IMR-90 (cell line): ENCODE data around the gene PMM2. TPM values are rescaled to one million over a fixed set of nuclear protein-coding genes. Genes with fewer than 3 reads are reported as not detected.

Experiments
- ATAC-seq: fragments of 200-7000 bp; cut with Tn5 transposase; 2 replicates; pipeline ENCODE4 v1.9.1; 2020; ENCODE audit warnings: low read depth, mild to moderate bottlenecking, moderate library complexity
- BruUV-seq: library from RNA; stranded (reverse); fragments of 400-500 nt; replicated peaks from 2 replicates; lab custom pipeline; 2021; lab: Mats Ljungman, UMichigan
- CTCF ChIA-PET: fragments of 300-600 bp; formaldehyde crosslinking; extraction: SDS; loops from one replicate; lab custom pipeline; 2021; ENCODE audit warnings: antibody characterized with exemption; lab: Yijun Ruan, JAX
- POLR2A ChIA-PET: fragments of 300-600 bp; sonication (Branson Sonifier 250); formaldehyde crosslinking; loops from one replicate; lab custom pipeline; 2022; ENCODE audit warnings: antibody characterized with exemption; ENCODE audit not compliant: unreplicated experiment; lab: Charles Lee
- DNase-seq: peaks from one replicate; pipeline ENCODE4 v3.0.0; 2013
- H2AFZ ChIP-seq: replicated peaks from 2 replicates; pipeline ENCODE3; 2013; ENCODE audit warnings: low read length, mild to moderate bottlenecking; ENCODE audit not compliant: poor library complexity
- H2AK5ac ChIP-seq: 2 replicates; pipeline ENCODE4 v1.6.1; 2013; ENCODE audit warnings: low read depth, low read length, inconsistent platforms
- H2AK9ac ChIP-seq: replicated peaks from 2 replicates; pipeline ENCODE3; 2013; ENCODE audit warnings: mild to moderate bottlenecking, low read depth, low read length, moderate library complexity; ENCODE audit not compliant: poor library complexity
- H2BK120ac ChIP-seq: 2 replicates; pipeline ENCODE4 v1.6.1; 2013; ENCODE audit warnings: low read depth, low read length, inconsistent platforms
- H2BK15ac ChIP-seq: 3 replicates; pipeline ENCODE4 v1.6.1; 2013; ENCODE audit warnings: low read depth, low read length, inconsistent platforms
- H2BK20ac ChIP-seq: 2 replicates; pipeline ENCODE4 v1.6.1; 2013; ENCODE audit warnings: low read depth, mild to moderate bottlenecking, inconsistent platforms, low read length, moderate library complexity
- H2BK5ac ChIP-seq: 2 replicates; pipeline ENCODE4 v1.6.1; 2013; ENCODE audit warnings: mild to moderate bottlenecking, low read depth, low read length, inconsistent platforms; ENCODE audit not compliant: poor library complexity, severe bottlenecking
- H3K14ac ChIP-seq: replicated peaks from 2 replicates; pipeline ENCODE4 v1.6.1; 2013; ENCODE audit warnings: low read depth, low read length, inconsistent platforms
- H3K18ac ChIP-seq: 2 replicates; pipeline ENCODE4 v1.6.1; 2013; ENCODE audit warnings: low read depth, low read length, control low read depth
- H3K23ac ChIP-seq: 2 replicates; pipeline ENCODE4 v1.6.1; 2013; ENCODE audit warnings: low read depth, low read length, inconsistent platforms
- H3K27ac ChIP-seq: 2 replicates; pipeline ENCODE4 v1.5.1; 2013; ENCODE audit warnings: mild to moderate bottlenecking, control low read depth, low read length; ENCODE audit not compliant: insufficient read depth
- H3K27me3 ChIP-seq: 2 replicates; pipeline ENCODE4 v1.6.1; 2013; ENCODE audit warnings: low read length; ENCODE audit not compliant: control insufficient read depth, insufficient read depth
- H3K36me3 ChIP-seq: 2 replicates; pipeline ENCODE4 v1.6.1; 2013; ENCODE audit warnings: low read length, mixed read lengths; ENCODE audit not compliant: control insufficient read depth, insufficient read depth
- H3K4ac ChIP-seq: 2 replicates; pipeline ENCODE4 v1.6.1; 2013; ENCODE audit warnings: low read depth, low read length, inconsistent platforms
- H3K4me1 ChIP-seq: 2 replicates; pipeline ENCODE4 v1.6.1; 2013; ENCODE audit warnings: low read length, mixed read lengths; ENCODE audit not compliant: control insufficient read depth, insufficient read depth
- H3K4me2 ChIP-seq: 2 replicates; pipeline ENCODE4 v1.6.1; 2013; ENCODE audit warnings: low read depth, mild to moderate bottlenecking, control low read depth, low read length, moderate library complexity
- H3K4me3 ChIP-seq: 2 replicates; pipeline ENCODE4 v1.5.1; 2013; ENCODE audit warnings: low read depth, mild to moderate bottlenecking, control low read depth, low read length, moderate library complexity; ENCODE audit not compliant: insufficient read depth
- H3K56ac ChIP-seq: 2 replicates; pipeline ENCODE4 v1.6.1; 2013; ENCODE audit warnings: low read length, inconsistent platforms; ENCODE audit not compliant: insufficient read depth; ENCODE audit errors: extremely low read depth
- H3K79me1 ChIP-seq, 2 experiments: 2 replicates each; pipeline ENCODE4 v1.6.1; 2013; ENCODE audit warnings: low read length in 2 of 2, inconsistent platforms in 1 of 2, low read depth in 1 of 2
- H3K9ac ChIP-seq: 2 replicates; pipeline ENCODE4 v1.6.1; 2013; ENCODE audit warnings: low read depth, low read length, control low read depth
- H3K9me1 ChIP-seq: 2 replicates; pipeline ENCODE4 v1.6.1; 2013; ENCODE audit warnings: low read length, inconsistent platforms; ENCODE audit not compliant: insufficient read depth
- H3K9me3 ChIP-seq: 2 replicates; pipeline ENCODE4 v1.6.1; 2013; ENCODE audit warnings: low read length; ENCODE audit not compliant: control insufficient read depth, insufficient read depth
- H4K20me1 ChIP-seq: 2 replicates; pipeline ENCODE4 v1.6.1; 2013; ENCODE audit warnings: low read length, inconsistent platforms; ENCODE audit not compliant: insufficient read depth
- H4K5ac ChIP-seq: 2 replicates; pipeline ENCODE4 v1.6.1; 2013; ENCODE audit warnings: mild to moderate bottlenecking, low read depth, low read length, control low read depth
- H4K8ac ChIP-seq, 2 experiments: 2 replicates each; pipeline ENCODE4 v1.6.1; 2013; ENCODE audit warnings: low read depth in 2 of 2, low read length in 2 of 2, control low read depth in 1 of 2, inconsistent platforms in 1 of 2
- H4K91ac ChIP-seq: 2 replicates; pipeline ENCODE4 v1.6.1; 2013; ENCODE audit warnings: low read depth, low read length, inconsistent platforms; ENCODE audit not compliant: insufficient read depth
- CEBPB ChIP-seq: IDR thresholded peaks from 2 replicates; pipeline ENCODE4 v1.6.1; 2012; ENCODE audit warnings: low read depth, low read length, improper control_type of control experiment
- CTCF ChIP-seq: conservative IDR thresholded peaks from 2 replicates; pipeline ENCODE4 v1.5.1; 2012; ENCODE audit warnings: mild to moderate bottlenecking, low read depth, low read length, improper control_type of control experiment
- FOS ChIP-seq: fragments of 150-350 bp; IDR thresholded peaks from 2 replicates; pipeline ENCODE4 v1.6.1; 2016; ENCODE audit warnings: low read depth, low read length
- MAZ ChIP-seq: IDR thresholded peaks from 2 replicates; pipeline ENCODE4 v1.6.1; 2012; ENCODE audit warnings: low read depth, mild to moderate bottlenecking, low read length, improper control_type of control experiment, moderate library complexity, borderline replicate concordance
- NFE2L2 ChIP-seq: fragments of 150-350 bp; IDR thresholded peaks from 2 replicates; pipeline ENCODE4 v1.6.1; 2016; ENCODE audit warnings: low read depth, mild to moderate bottlenecking, low read length
- RAD21 ChIP-seq: IDR thresholded peaks from 2 replicates; pipeline ENCODE4 v1.6.1; 2012; ENCODE audit warnings: low read length, improper control_type of control experiment
- RCOR1 ChIP-seq: IDR thresholded peaks from 2 replicates; pipeline ENCODE4 v1.6.1; 2012; ENCODE audit warnings: mild to moderate bottlenecking, low read length, improper control_type of control experiment; ENCODE audit not compliant: insufficient replicate concordance
- RFX5 ChIP-seq: IDR thresholded peaks from 2 replicates; pipeline ENCODE4 v1.8.0; 2012; ENCODE audit warnings: low read depth, mild to moderate bottlenecking, low read length, moderate library complexity
- SMC3 ChIP-seq: fragments of 150-350 bp; IDR thresholded peaks from 2 replicates; pipeline ENCODE4 v1.6.1; 2016; ENCODE audit warnings: low read depth, mild to moderate bottlenecking, antibody characterized with exemption, low read length, moderate library complexity
- USF2 ChIP-seq: fragments of 150-350 bp; IDR thresholded peaks from 2 replicates; pipeline ENCODE4 v1.6.1; 2017; ENCODE audit warnings: mild to moderate bottlenecking, antibody characterized with exemption, low read length, low read depth
- WGBS, 2 experiments: methylation state at CpG; one replicate each; pipeline versions ENCODE4 v1.1.5 to v1.1.7; 2013; ENCODE audit warnings: missing lambda C conversion rate in 2 of 2; ENCODE audit not compliant: insufficient read length in 1 of 2; ENCODE audit errors: extremely low coverage in 2 of 2; 5-methylcytosine and 5-hydroxymethylcytosine counted together
- dilution Hi-C: fragments of 300-500 bp; cut with HindIII; formaldehyde crosslinking; loops from one replicate; pipeline ENCODE4 v1.14.3; 2018; ENCODE audit warnings: low sequenced_read_pairs; ENCODE audit not compliant: unreplicated experiment
- in situ Hi-C: fragments of 300-500 bp; cut with MboI; formaldehyde crosslinking; loops from 3 replicates; pipeline ENCODE4 v1.14.3; 2019; ENCODE audit warnings: low sequenced_read_pairs, inconsistent platforms, mixed read lengths
- intact Hi-C: fragments of 100-400 bp; cut with micrococcal nuclease; formaldehyde crosslinking; loops from 2 replicates; pipeline ENCODE4 v1.10.0; 2022
- polyA plus RNA-seq, 3 experiments: library from polyadenylated mRNA; depleted of rRNA; stranded (reverse); fragments of >200 nt; gene quantifications; 2 replicates each; pipeline ENCODE4 v1.2.3, GENCODE V29; 2012; ENCODE audit warnings: low replicate concordance in 1 of 3
- total RNA-seq: library from RNA; depleted of rRNA; stranded (reverse); fragments of >200 nt; gene quantifications from 2 replicates; pipeline ENCODE4 v1.2.3, GENCODE V29; 2012

PMM2 gene
- total and polyA plus RNA-seq, 2 of the 4 experiments (the other 2 are of a cell fraction): 25.8 to 38.9 TPM

- Histone ChIP-seq H2AK5ac (no peak overlapping the region), H3K14ac (no peak overlapping the region), H4K20me1 (peaks cover 60% of the 10 kb centered on the region), H3K27me3 (no peaks in the 10 kb centered on the region), H4K8ac (no peak overlapping the region), H3K36me3 (peaks cover 39% of the 10 kb centered on the region), H3K9me3 (no peaks in the 10 kb centered on the region), H3K9me1 (peaks cover 15% of the 10 kb centered on the region), H3K4me2 (no peak overlapping the region), H3K4me1 (peaks cover 21% of the 10 kb centered on the region), H2BK5ac (no peak overlapping the region), H4K91ac (no peak overlapping the region), H3K79me1 (peaks cover 17 to 53% of the 10 kb centered on the region in 2 experiments; a peak in 3 of 4 replicates), H2BK15ac (no peak overlapping the region), H3K18ac (no peak overlapping the region), H3K27ac (no peak overlapping the region), H2AFZ (no peak overlapping the region), H2BK120ac (no peak overlapping the region), H4K5ac (no peak overlapping the region), H3K23ac (no peak overlapping the region), H2AK9ac (no peak overlapping the region), H3K9ac (no peak overlapping the region), H3K4me3 (no peak overlapping the region), H3K56ac (no peak overlapping the region), H3K4ac (no peak overlapping the region), H2BK20ac (no peak overlapping the region)
- ATAC-seq (no peak), DNase-seq (no peak)
- ChIA-PET CTCF (no interaction called here), POLR2A (no interaction called here)
- dilution Hi-C loops (no loop called here), in situ Hi-C loops (no loop called here), intact Hi-C loops (no loop called here)
- 100% methylated on average over 3 of the region's 10 CpGs; no CpG with 5 or more reads in 1 of the 2 experiments for WGBS, 2 experiments
- no TSS peak for BruUV-seq
- TF ChIP-seq FOS: no peak
- TF ChIP-seq USF2: no peak
- no peak for TF ChIP-seq CTCF
- no peak for TF ChIP-seq SMC3
- no peak for TF ChIP-seq RCOR1
- no peak for TF ChIP-seq CEBPB
- TF ChIP-seq RAD21: no peak
- TF ChIP-seq MAZ: no peak
- TF ChIP-seq NFE2L2: no peak
- no peak for TF ChIP-seq RFX5
Measured at GRCh38 chr16:8846401-8846932, 48.8 kb downstream of the PMM2 start.
